ENCODE data around the gene KRT5. TPM values are rescaled to one million over a fixed set of nuclear protein-coding genes. Genes with fewer than 3 reads are reported as not detected.

The KRT5 gene
- total RNA-seq, 4 donors from 2014 or later = 3.6 to 59.0 (median 14.4) TPM

GRCh38 chr12:52539083-52539820, 19.1 kb upstream of the KRT5 start:
- no peak for ATAC-seq (ENCODE audit: low FRiP score)

GRCh38 chr12:52537101-52537500, 16.9 kb upstream of the KRT5 start:
- DNase-seq (ENCODE audit: low spot score) (no peak), ATAC-seq (ENCODE audit: low FRiP score) (no peak)
- no peak for TF ChIP-seq CTCF (IDR thresholded peaks at IDR 0.05)

More at GRCh38 chr12:52539083-52539820, 19.1 kb upstream of the KRT5 start:
- no peak for DNase-seq (ENCODE audit: low spot score)
- TF ChIP-seq CTCF (IDR thresholded peaks at IDR 0.05) = no peak

- no peak for TF ChIP-seq CTCF (IDR thresholded peaks at IDR 0.05)
- no peak for DNase-seq (ENCODE audit: low spot score)
- no peak for ATAC-seq (ENCODE audit: low FRiP score)
Observed at GRCh38 chr12:52535574-52535973, 15.4 kb upstream of the KRT5 start.

GRCh38 chr12:52534482-52534881, 14.3 kb upstream of the KRT5 start:
- DNase-seq (ENCODE audit: low spot score) (no peak), ATAC-seq (ENCODE audit: low FRiP score) (no peak)
- no peak for TF ChIP-seq CTCF (IDR thresholded peaks at IDR 0.05)

- ATAC-seq (ENCODE audit: low FRiP score) (no peak), DNase-seq (ENCODE audit: low spot score) (no peak)
Observed at GRCh38 chr12:52533686-52534470, 13.7 kb upstream of the KRT5 start.

GRCh38 chr12:52532636-52533035, 12.4 kb upstream of the KRT5 start:
- no peak for TF ChIP-seq CTCF (IDR thresholded peaks at IDR 0.05)
- no peak for ATAC-seq (ENCODE audit: low FRiP score)
- DNase-seq (ENCODE audit: low spot score) = no peak

More at GRCh38 chr12:52533686-52534470, 13.7 kb upstream of the KRT5 start:
- TF ChIP-seq CTCF (IDR thresholded peaks at IDR 0.05) = no peak

Measured in omental fat pad (tissue), 4 donors.